Ectodermal cell (in vitro differentiated cells): ENCODE results near the gene SMU1.
"Not testable (repeated sequence)": the region's sequence is repeated elsewhere in the genome, so short reads cannot be mapped to it uniquely, and the experiment has no call there.

Experiments used
- H3K27ac ChIP-seq: 2 replicates; pipeline ENCODE4 v1.7.0; 2013; ENCODE audit warnings: mild to moderate bottlenecking, low read depth, low read length; ENCODE audit not compliant: insufficient read depth, poor library complexity, severe bottlenecking
- H3K27me3 ChIP-seq: 2 replicates; pipeline ENCODE4 v1.7.0; 2013; ENCODE audit warnings: mild to moderate bottlenecking, low read length; ENCODE audit not compliant: insufficient read depth, control insufficient read depth, poor library complexity, severe bottlenecking
- H3K36me3 ChIP-seq: one replicate; pipeline ENCODE4 v1.7.0; 2013; ENCODE audit warnings: low read length; ENCODE audit not compliant: control insufficient read depth, insufficient read depth
- H3K4me1 ChIP-seq: one replicate; pipeline ENCODE4 v1.7.0; 2013; ENCODE audit warnings: low read length; ENCODE audit not compliant: control insufficient read depth, insufficient read depth
- H3K4me3 ChIP-seq: 2 replicates; pipeline ENCODE4 v1.7.0; 2013; ENCODE audit warnings: low read depth, low read length, control low read depth; ENCODE audit not compliant: insufficient read depth
- H3K9me3 ChIP-seq: 2 replicates; pipeline ENCODE4 v1.7.0; 2013; ENCODE audit warnings: mild to moderate bottlenecking, low read length, moderate library complexity; ENCODE audit not compliant: control insufficient read depth
- WGBS, 2 experiments: methylation state at CpG; one replicate each; pipeline ENCODE4 v1.1.7; 2013; ENCODE audit warnings: missing lambda C conversion rate in 2 of 2; 5-methylcytosine and 5-hydroxymethylcytosine counted together

Gene SMU1

GRCh38 chr9:33014665-33015014 lies 61.8 kb downstream of the SMU1 start:
- Histone ChIP-seq H3K36me3 (no peaks in the 10 kb centered on the region), H3K27ac (no peak overlapping the region), H3K4me1 (peaks cover 8% of the 10 kb centered on the region), H3K4me3 (no peak overlapping the region), H3K27me3 (no peaks in the 10 kb centered on the region), H3K9me3 (no peaks in the 10 kb centered on the region)
- WGBS, 2 experiments, result 65 to 74% methylated on average over 1 of the region's 1 CpG

DNA sequence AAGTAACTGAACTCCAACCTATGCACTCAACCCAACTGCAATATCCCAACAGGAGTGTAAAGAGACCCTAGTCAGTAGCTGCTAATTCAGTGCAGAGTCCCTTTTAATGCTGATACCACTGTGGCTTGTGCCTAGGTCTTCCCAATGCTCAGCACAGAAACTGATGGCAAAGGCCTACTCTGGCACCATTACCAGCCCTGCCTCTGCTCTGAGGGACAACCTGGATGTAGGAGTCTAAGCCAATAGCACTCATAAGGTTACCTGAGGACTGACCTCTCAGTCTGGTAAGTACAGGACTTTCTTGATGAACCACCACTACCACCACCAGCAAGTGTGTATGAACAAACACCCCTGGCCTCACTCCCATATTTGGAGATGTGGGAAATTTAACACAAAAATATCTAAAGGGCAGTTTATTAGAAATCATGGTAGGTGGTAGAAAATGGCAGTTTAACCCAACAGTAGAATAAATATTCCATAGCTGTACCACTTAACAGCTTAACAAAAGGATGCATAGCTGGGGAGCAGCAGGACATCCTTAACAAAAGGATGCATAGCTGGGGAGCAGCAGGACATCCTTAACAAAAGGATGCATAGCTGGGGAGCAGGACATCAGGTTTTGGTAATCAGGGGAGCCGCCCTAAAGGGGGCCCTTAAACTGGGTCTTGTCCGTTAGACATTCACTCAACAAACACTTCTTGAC lies 62.4 kb downstream of the SMU1 start:
- Histone ChIP-seq H3K4me1 (peaks cover 8% of the 10 kb centered on the region), H3K36me3 (no peaks in the 10 kb centered on the region), H3K27ac (no peak overlapping the region), H3K9me3 (no peaks in the 10 kb centered on the region), H3K27me3 (no peaks in the 10 kb centered on the region), H3K4me3 (no peak overlapping the region)
- WGBS, 2 experiments, result 55 to 76% methylated on average over 2 of the region's 2 CpGs

- no peaks in the 10 kb centered on the region for H3K27me3 ChIP-seq
- no peaks in the 10 kb centered on the region for H3K9me3 ChIP-seq
- no peak overlapping the region for H3K27ac ChIP-seq
- H3K36me3 ChIP-seq, result no peaks in the 10 kb centered on the region
- WGBS, 2 experiments, result 90 to 97% methylated on average over 2 to 3 of the region's 3 CpGs
- H3K4me1 ChIP-seq, result peaks cover 6% of the 10 kb centered on the region
- H3K4me3 ChIP-seq, result no peak overlapping the region
Observed at GRCh38 chr9:33012328-33013069, 64.0 kb downstream of the SMU1 start.

DNA sequence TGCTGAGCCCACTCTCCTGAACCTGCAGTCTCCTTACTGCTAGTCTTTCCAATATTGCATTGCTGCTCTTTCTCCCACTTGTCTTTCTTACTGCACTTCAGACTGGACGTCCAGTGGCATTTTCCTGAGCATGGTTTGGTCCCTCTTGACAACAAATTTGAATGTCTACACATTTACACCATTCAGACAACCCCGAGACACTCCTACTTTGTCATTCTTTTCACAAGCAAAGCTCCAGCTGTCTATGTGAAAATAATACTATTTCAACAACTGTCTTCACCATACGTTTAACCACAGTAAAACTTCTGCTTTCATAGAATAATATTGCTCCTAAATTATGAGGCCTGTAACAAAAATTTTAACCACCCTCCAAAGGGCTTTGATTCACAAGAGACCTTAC lies 64.6 kb downstream of the SMU1 start:
- 87 to 93% methylated on average over 3 of the region's 3 CpGs for WGBS, 2 experiments
- H3K36me3 ChIP-seq, result no peaks in the 10 kb centered on the region
- no peaks in the 10 kb centered on the region for H3K9me3 ChIP-seq
- no peak overlapping the region for H3K27ac ChIP-seq
- H3K4me3 ChIP-seq, result no peak overlapping the region
- no peaks in the 10 kb centered on the region for H3K27me3 ChIP-seq
- H3K4me1 ChIP-seq, result no peaks in the 10 kb centered on the region

- Histone ChIP-seq H3K27me3 (no peaks in the 10 kb centered on the region), H3K36me3 (no peaks in the 10 kb centered on the region), H3K27ac (no peak overlapping the region), H3K4me3 (no peak overlapping the region), H3K9me3 (no peaks in the 10 kb centered on the region), H3K4me1 (no peaks in the 10 kb centered on the region)
- WGBS, 2 experiments, result 93% methylated on average over 3 to 4 of the region's 4 CpGs
Observed at GRCh38 chr9:33007755-33008154, 68.7 kb downstream of the SMU1 start.

GRCh38 chr9:33005335-33005734 lies 71.1 kb downstream of the SMU1 start:
- not testable (repeated sequence) for H3K9me3 ChIP-seq, H3K4me3 ChIP-seq, H3K4me1 ChIP-seq, H3K36me3 ChIP-seq, H3K27ac ChIP-seq, H3K27me3 ChIP-seq

DNA sequence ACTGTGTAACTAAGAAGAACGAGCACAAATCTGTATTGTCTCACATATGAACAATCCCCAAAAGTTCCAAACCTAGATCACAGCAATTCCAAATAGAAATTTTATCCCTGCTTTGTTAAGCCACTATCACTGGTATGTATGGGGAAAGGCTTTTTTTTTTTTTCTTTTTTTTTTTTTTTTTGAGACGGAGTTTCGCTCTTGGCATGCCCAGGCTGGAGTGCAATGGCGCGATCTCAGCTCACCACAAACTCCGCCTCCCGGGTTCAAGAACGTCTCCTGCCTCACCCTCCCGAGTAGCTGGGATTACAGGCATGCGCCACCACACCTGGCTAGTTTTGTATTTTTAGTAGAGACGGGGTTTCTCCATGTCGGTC lies 75.8 kb downstream of the SMU1 start:
- not testable (repeated sequence) for H3K36me3 ChIP-seq, H3K4me1 ChIP-seq, H3K9me3 ChIP-seq, H3K27me3 ChIP-seq
- WGBS, 2 experiments, result 14 to 21% methylated on average over 11 to 12 of the region's 12 CpGs
- H3K27ac ChIP-seq, result peak overlapping the region; percentile 89
- peak overlapping the region; percentile 87 for H3K4me3 ChIP-seq

DNA sequence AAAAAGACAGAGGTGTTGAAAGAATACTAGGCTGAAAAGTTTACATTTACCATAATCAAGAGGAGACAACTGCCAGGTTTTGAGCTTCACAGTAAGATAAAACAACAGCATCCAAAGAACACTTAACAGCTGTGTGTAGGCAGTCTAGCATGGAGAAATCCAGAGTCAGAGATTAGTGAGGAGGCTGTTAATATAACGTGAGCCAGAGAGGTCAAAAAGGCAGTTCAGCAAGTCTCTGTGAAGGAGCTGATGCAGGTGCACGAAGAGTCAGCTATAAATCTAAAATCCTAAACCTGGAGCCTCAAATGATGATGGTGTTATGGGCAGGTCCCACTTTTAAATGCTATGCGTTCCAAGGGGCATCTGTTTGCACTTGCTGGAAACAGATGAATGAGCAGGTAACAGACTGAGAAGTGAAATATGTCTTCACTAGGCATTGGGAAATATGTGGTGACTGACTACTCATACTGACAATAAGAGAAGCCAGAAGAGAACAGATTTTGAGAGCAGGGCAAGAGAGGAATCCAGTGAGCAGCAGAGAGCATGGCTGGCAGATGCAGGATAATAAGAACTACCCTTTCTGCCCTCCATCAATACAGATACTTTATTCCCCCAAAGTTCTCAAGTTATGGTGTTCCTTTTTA lies 83.8 kb downstream of the SMU1 start:
- Histone ChIP-seq H3K27ac (no peak overlapping the region), H3K36me3 (peaks cover 16% of the 10 kb centered on the region)
- 90 to 95% methylated on average over 3 of the region's 3 CpGs for WGBS, 2 experiments

GRCh38 chr9:32991897-32992594 lies 84.4 kb downstream of the SMU1 start:
- no peaks in the 10 kb centered on the region for H3K9me3 ChIP-seq
- no peak overlapping the region for H3K4me3 ChIP-seq
- no peak overlapping the region for H3K27ac ChIP-seq
- H3K4me1 ChIP-seq, result no peaks in the 10 kb centered on the region
- no peaks in the 10 kb centered on the region for H3K27me3 ChIP-seq
- H3K36me3 ChIP-seq, result peaks cover 22% of the 10 kb centered on the region
- WGBS, 2 experiments, result 92 to 93% methylated on average over 6 of the region's 6 CpGs

More for the DNA sequence above, 83.8 kb downstream of the SMU1 start:
- Histone ChIP-seq H3K4me1 (no peaks in the 10 kb centered on the region), H3K9me3 (no peaks in the 10 kb centered on the region), H3K27me3 (no peaks in the 10 kb centered on the region), H3K4me3 (no peak overlapping the region)
